NCI-H526 (cell line): ENCODE results near the gene NUP88.
"Not testable (repeated sequence)": the region's sequence is repeated elsewhere in the genome, so short reads cannot be mapped to it uniquely, and the experiment has no call there.

Source experiments
- DNase-seq, 2 experiments: peaks; one replicate each; lab custom pipeline; 2025; lab: John Stamatoyannopoulos, UW

The NUP88 gene

DNA sequence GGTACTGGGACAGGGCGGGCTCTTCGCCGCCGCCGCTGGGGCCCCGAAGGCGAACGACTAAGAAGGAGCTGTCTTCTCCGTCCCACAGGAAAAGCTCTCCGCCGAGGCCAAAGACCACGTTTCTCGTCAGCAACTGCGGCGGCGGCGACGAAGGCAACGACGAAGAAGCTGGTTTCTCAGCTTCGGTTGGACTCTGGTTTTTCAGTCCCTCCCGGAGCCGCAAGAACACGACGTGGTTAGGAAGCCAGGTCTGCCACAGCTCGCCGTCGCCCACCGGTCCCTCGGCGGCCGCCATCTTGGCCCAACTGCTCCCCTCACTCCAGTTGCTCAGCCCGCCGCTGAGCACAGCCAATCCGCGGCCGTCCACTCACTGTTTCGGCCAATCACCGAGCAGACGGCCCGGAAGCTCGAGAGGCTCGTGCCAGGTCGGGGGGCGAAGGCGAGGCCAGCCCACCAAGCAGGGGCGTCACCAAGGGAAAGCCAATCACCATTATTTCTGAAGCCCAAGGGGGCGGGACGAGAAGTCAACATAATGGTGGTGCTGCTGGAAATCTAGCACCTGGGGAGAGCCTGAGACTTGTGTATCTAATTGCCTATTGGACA, at the start of gene NUP88:
NUP88 (minus strand) TSS at position 307 of the 603 bp plus-strand sequence; CDS start at position 295, 12 bp downstream.
- DNase-seq: peak; percentile 95 to 97

DNA sequence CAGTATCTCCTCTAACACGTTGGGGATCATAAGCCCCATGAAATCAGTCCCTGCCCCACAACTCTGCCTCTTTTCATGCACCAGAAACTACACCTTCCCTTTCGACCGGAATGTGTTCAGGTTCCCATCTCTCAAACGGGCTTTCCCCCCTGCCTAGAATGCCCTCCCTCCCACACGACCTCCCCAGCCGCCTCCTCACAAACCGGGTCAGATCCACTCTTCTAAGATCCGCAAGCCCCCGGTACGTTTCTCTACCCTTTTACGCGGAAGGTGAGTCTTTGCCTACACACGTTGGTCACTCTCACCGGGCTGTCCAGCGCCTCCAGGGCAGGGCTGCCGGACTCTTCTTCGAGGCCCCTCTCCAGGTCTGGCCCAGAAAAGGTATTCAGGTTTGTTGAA, 48.6 kb upstream of the NUP88 start:
- DNase-seq: peak in 1 of 2 experiments; percentile 24

DNA sequence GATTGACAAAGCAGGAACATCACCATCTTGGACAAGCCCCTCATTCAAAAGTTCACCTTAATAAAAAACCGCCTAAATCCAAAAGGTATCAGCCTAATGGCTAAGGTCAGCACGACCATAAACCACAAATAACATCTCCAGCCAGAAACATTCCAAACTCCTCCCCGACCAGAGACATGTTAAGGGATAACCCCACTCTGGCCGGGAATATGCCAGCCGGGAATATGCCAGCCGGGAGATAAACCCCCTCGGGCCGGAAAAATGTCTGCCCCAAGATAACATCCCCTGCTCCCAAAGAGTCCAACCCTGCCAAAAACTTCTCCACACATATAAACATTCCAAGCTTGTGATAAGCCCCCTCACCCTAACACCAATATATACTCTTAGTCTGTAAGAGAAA, 48.0 kb upstream of the NUP88 start:
- DNase-seq: no peak

DNA sequence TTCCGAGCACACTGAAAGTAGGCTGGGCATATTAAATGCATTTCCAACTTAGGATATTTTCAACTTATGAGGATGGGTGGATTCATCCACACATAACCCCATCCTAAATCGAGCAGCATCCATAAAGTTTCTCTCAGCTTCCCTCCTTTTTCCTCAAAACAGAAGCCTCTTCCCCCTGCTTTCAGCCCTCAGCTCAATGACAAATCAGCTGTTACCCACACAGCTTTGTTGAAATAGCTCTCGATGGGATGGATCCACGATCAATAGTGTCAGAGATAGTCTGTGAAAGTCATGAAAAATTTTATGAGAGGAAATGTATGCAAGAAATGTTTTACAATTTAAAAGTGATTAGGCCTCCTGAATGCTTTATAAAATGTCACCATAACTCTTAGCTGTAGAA, 46.8 kb upstream of the NUP88 start:
- no peak for DNase-seq

DNA sequence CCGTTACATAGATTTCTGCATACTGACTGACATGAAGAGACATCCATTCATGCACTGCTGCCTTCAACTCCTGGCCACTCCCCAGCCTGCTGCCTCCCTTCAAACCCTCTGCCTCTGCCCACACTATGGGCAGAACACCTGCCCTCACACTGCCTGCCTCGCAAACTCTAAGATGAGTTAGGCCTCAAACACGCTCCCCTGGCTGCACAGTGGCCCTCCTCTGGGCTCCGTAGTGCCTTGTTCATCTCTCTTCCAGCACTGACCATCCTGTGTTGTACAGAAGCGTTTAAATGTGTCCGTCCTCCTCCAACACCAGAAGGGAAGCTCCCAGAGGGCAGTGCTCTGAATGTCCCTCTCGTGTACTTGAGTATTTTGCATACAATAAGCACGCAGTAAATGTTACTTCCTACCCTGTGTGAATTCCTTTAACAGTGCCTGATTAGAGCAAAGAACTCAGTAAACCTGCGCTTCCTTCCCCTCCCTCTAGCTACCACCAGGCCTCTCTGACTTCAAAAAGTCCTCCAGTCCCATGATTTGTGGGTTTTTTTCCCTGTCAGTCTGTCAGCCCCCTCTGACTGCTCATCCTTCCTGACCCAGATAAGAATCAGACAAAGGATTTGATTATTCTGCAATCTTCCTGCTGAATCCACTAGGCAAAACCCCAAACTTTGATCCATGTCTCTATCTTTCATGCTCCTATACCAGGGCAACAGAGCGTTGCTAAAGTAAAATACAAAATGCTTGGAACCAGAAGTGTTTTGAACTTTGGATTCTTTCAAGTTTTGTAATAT, 45.5 kb upstream of the NUP88 start:
- no peak for DNase-seq

DNA sequence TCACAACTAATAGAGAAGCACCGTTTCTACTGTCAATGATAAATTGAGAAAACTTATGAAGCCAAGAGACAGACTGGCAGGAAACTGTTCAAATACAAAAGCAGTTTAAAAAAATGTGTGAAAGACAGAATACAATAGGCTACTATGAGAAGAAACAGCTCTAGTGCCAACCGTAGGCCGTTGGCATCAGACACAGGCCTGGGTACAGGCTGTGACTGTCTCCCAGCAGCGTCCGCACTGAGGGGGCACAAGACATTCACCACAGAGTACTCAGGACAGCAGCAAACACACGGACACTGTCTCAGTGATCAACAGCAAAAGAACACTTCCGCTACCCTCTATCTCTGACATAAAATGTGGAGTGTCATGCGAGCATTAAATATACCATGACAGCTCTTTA, 27.3 kb upstream of the NUP88 start:
- DNase-seq: no peak

DNA sequence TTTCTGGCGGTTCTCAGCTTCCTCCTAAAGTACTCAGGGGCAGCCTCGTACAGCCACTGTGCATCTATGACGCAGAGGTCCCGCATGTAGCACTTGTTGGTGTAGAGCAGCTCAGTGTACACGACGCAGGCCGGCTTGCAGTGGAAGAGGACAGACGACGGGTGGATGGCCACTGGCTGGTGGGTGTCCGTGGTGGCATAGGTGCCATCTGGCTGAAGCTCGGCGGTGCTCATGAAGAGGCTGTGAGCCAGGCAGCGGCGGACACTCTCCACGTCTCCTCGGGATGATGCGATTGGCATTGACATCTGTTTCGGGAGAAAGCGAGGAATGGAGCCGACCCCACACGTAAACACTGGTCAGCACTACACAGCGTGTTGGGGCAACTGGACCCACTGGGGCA, 24.7 kb upstream of the NUP88 start:
- no peak for DNase-seq

DNA sequence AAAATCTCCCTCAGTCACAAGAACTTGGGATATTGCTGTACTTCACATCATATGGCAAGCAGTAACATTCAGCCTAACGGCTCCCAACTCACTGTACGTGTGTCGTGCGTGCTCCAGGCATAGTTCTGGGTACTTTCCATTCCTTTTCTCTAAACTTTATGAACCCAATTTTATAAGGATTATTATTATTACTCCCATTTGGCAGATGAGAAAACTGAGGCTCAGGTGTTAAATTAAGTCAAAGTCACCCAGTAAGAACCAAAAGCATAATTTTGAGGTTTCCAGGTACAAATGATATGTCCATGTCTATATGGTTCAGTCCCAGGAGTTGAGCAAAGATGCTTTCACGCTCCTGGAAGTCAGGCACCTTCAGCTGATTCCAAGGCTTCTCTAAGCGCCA, 24.3 kb upstream of the NUP88 start:
- DNase-seq: no peak

DNA sequence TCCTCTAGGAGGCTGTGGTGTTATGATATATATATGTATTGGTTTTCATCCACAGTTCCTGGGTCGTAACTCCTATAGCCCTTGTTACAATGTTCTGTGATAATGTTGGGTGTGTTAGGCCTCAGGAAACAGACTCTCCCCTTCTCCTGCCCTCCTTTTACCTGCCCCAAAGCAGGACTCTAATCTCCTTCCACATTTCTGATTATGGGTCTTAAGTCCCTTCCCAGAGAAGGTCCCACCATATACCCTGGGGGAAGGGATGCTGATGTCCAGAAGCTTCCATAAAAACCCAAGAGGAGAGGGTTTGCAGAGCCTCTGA, 19.9 kb upstream of the NUP88 start:
- DNase-seq: no peak

DNA sequence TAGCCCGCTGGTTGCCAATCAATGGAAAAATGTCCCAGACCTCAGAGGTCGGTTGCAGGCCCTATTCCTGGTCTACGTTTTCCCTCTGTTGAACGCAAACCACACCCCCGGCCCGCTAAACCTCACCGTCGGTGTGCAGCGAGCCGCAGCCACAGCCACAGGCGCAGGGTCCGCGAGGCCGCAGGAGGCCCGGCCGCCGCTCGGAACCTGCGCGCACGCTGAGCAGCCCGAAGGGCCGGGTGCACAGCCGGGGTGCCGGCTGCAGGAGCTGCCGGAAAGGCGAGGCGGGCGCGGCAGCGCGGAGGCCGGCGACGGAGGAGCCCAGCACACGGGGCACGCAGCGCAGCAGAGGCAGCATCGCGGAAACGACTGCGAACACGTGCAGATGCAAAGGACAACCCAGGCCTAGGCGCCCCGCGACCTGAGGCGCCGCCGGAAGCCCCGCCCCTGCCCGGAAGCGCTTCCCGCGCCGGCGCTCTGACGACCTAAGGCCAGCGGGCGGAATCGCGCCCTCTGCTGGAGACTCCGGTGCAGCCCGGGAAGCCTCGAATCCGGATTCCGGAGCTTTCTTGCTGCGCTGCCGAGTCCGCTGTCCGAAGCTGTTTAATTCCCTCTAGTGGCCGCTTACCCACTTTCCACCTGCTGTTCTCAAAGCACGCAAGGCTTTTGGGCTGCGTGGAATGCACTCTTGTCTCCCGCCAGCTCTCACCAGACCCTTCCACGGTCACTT, 19.4 kb upstream of the NUP88 start, which contains the start of gene C1QBP:
C1QBP (minus strand) TSS at position 440 of the 730 bp plus-strand sequence; CDS start at position 358, 82 bp downstream.
- peak; percentile 53 to 91 for DNase-seq

DNA sequence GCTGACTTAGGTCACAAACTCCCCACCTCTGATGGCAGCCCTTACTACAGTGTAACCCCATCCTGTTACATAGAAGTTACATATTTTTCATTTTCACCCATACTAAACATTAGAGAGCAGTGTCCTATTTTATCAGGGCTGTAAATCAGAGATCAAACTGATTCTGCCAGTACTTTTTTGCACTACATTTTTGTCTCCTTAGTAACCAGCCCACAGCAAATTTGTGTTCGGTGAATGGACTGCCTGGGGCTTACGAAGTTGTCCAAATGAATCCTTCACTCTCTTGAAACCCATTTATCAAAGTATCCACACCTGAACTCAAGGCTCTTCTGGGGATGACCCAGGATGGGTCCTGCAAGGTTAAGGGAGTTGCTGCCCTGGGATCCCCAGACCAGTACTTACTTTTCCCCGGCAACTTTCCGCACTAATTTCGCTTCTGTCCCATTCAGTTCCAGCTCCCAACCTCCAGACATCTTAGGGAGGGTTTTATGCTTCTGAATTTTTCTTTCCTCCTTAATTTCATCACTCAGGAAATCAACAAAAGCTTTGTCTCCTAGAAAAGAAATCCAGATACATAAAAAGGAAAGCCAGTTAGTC, 18.4 kb upstream of the NUP88 start:
- DNase-seq: no peak

DNA sequence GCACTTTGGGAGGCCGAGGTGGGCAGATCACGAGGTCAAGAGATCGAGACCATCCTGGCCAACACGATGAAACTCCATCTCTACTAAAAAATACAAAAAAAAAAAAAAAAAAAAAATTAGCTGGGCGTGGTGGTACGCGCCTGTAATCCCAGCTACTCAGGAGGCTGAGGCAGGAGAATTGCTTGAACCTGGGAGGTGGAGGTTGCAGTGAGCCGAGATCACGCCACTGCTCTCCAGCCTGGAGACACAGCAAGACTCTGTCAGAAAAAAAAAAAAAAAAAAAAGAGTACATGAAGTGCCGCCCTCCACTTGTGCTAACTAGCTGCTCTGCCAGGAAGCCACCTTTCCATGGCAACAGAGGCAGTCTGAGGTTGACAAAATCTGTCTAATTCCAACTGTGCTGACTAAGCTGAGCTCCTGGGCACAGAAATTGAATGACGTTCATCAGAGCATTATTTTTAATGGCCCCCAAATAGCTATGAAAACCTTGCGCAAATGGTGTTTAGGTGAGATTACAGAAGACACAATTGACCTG, 16.4 kb upstream of the NUP88 start:
- DNase-seq: not testable (repeated sequence)

DNA sequence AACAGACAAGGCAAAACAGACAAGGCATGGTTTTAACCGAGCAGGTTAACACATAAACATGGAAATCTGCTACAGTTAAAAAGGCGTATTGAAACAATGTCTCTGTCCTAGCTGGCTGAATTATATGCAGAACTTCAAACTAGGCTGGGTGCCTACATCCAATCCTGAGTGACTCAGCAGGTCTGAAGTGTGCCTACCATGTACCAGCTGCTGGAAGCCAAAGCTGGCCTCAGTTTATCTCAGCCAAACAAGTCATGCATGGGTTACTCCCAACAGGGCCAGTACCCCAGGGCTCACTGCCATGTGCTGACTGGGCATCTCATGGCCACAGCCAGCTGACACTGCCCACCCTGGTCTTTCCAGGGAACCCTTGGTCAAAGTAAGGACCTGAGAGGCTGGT, 15.5 kb upstream of the NUP88 start:
- no peak for DNase-seq

DNA sequence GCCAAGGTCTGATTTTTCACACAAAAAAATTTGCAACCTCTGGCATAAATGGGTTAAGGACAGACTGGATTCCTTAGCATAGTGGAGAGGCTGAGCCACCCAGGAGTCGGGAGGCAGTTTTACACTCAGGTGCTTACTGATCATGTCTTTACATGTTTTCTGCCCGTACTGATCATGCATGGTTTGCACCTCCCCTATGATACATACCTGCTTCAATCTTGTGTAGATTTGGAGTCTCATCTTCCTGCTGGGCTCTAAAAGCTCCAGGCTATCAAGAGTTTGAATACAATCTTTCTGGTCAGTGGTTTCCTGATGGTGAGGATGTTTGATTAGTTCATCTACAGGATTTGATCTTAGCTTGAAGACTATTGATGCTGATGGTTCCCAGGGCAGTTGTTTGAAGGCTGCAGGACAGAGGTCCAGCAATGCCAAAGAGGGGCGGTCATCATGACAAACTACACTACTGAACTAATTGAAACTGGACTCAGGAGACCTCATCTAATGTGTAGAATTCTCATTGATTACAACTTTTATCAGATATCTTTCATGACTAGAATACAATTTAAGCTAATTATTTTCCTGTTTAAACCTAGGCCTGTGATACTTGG, 12.6 kb upstream of the NUP88 start:
- DNase-seq: no peak

DNA sequence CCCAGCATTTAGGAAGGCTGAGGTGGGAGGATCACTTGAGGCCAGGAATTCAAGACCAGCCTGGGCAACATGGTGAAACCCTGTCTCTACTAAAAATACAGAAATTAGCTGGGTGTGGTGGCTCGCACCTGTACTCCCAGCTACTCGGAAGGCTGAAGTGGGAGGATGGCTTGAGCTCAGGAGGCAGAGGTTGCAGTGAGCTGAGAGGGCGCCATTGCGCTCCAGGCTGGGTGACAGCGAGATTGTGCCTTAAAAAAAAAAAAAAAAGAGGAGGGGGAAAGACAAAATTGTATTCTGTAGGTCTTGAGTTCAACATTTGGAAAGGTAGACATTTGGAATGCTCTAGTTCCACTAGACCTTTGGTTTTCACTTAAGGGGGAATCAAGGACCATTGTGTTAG, 11.8 kb upstream of the NUP88 start:
- not testable (repeated sequence) for DNase-seq

DNA sequence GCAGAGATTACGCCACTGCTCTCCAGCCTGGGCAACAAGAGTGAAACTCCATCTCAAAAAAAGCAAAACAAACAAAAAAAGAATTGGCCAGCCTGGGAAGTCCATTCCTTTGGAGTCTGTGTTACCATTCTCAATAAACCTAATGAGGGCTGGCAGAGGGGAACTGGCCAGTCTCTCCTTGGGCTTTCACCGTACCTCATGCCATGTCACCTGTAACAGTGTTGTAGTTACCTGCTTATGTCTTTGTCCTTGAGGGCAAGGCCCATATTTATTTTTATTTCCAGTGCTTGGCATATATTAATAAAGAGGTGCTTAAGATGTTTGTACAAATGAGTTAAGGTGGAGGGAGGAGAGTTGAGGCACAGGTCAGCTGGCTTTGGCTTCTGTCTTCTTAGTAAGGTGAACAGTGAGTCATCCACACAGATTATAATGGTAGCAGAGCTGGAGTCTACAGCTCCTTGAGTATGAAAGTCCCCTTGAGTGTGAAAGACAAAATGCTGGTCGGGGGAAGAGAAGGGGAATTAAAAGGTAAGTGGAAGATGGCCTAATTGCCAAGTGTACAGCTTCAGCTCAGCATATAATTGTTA, 11.0 kb upstream of the NUP88 start:
- DNase-seq: no peak

DNA sequence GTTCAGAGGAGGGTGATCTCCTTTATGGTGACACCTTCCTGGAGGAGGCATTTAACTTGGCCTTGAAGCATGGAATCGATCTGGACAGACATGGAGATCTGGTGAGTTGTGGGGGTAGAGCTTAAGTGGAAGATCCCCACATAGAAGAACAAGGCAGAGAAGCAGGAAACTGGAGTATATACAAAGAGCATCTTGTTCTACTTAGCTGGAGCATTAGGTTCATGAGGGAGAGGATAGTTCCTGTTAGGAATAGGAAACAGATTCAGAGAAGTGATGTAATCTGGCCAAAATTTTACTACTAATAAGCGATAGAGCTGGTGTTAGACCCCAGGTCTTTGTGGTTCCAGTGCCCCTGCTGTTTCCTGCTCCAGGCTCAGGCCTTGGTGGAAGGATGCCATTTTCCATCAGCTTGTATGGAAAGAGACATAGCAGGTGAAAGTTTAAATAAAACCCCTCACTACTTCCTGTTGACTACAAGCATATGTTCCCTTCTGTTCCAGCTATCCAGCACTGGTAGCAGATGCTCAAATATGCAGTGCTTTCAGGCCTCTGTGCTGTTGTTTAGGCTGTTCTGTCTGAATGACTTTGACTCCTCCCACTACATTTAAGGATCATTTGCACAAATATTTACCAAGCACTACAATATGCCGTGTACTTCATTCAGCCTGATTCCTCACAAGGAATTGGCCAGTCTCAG, 9.9 kb upstream of the NUP88 start:
- no peak for DNase-seq

DNA sequence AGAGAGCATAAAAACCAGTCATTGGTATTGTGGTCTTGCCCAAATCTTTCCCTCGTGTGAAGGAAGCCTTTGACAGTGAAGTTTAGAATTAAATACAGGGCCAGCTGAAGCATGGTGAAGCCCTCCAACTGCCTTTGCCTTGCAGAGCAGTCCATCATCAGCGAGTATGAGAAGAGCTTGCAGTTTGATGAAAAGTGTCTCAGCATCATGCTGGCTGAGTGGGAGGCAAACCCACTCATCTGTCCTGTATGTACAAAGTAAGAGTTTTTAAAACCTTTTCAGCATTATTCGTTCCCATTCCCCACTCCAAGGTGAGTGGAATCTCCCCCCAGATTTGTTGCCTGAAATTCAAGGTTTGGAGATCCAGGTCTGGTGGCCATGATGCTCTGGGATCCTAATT, 6.4 kb upstream of the NUP88 start:
- no peak for DNase-seq

DNA sequence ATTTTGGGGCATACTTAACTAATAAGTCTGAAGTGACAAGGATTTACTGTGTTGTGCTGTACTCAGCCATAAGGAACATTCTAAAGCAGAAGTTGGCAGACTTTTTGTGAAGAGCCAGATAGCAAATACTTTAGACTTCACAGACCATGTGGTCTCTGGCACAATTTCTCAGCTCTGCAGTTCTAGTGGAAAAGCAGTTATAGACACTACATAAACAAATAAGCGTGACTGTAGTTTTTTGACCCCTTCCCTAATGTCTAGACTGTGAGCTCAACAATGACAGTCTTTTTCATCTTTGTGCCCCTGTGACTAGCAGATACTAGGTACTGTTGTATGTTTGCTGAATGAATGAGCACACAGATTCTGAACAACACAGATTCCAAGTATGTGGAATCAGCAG, 5.4 kb upstream of the NUP88 start:
- no peak for DNase-seq

DNA sequence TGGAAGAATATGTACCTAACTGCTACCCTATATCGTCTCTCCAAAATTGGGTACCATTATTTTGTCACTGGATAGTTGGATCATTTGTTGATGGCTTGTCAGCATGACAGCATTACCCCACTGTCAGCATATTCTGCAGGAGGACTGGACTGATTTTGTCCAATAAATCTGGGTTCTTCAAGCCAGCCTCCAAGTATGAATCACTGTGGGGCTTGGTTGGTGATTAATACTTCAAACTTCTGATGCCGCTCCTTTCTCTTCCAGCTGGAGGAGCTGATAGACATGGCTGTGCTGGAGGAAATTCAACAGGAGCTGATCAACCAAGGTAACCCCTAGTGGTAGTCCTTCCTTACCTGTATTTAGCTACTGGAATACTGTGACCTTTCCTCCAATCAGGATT, 3.0 kb upstream of the NUP88 start:
- no peak for DNase-seq
